Umbilical cord (tissue), 2 donors: Measurements from ENCODE around the gene HLA-DPA1. TPM values are rescaled to one million over a fixed set of nuclear protein-coding genes. Genes with fewer than 3 reads are reported as not detected.
"Not testable (repeated sequence)": the region's sequence is repeated elsewhere in the genome, so short reads cannot be mapped to it uniquely, and the experiment has no call there.

Source experiments
- DNase-seq: peaks from one replicate; pipeline ENCODE4 v3.0.0-alpha.2; 2015; ENCODE audit warnings: low spot score
- total RNA-seq: library from RNA; depleted of rRNA; stranded (reverse); fragments of >200 nt; gene quantifications from one replicate; pipeline ENCODE4 v1.2.3, GENCODE V29; 2014; ENCODE audit warnings: low replicate concordance; ENCODE audit not compliant: insufficient read depth

Gene HLA-DPA1
- total RNA-seq, 1 donor from 2014 or later, result 24.8 TPM

GRCh38 chr6:33065312-33065711 is 8.1 kb downstream of the HLA-DPA1 start:
- DNase-seq, result no peak

- peak; percentile 23 for DNase-seq
Measured at GRCh38 chr6:33064723-33065122, 8.7 kb downstream of the HLA-DPA1 start.

GRCh38 chr6:33063435-33063834 is 10.0 kb downstream of the HLA-DPA1 start:
- not testable (repeated sequence) for DNase-seq

- no peak for DNase-seq
Measured at GRCh38 chr6:33061987-33062386, 11.5 kb downstream of the HLA-DPA1 start.

GRCh38 chr6:33057222-33058150 is 16.0 kb downstream of the HLA-DPA1 start:
- DNase-seq, result no peak

- no peak for DNase-seq
Measured at GRCh38 chr6:33053230-33053629, 20.2 kb downstream of the HLA-DPA1 start.

- no peak for DNase-seq
Measured at GRCh38 chr6:33052627-33053026, 20.8 kb downstream of the HLA-DPA1 start.

GRCh38 chr6:33050014-33050810 is 23.2 kb downstream of the HLA-DPA1 start:
- DNase-seq, result no peak

GRCh38 chr6:33049323-33050013 is 24.0 kb downstream of the HLA-DPA1 start:
- DNase-seq, result no peak

- DNase-seq, result no peak
Measured at GRCh38 chr6:33040157-33040556, 33.3 kb downstream of the HLA-DPA1 start.

- no peak for DNase-seq
Measured at GRCh38 chr6:33036535-33036934, 36.9 kb downstream of the HLA-DPA1 start.

- no peak for DNase-seq
Measured at GRCh38 chr6:33034554-33034953, 38.9 kb downstream of the HLA-DPA1 start.

GRCh38 chr6:33030245-33030644 is 43.2 kb downstream of the HLA-DPA1 start:
- no peak for DNase-seq

- peak; percentile 55 for DNase-seq
Measured at GRCh38 chr6:33029328-33030184, 43.9 kb downstream of the HLA-DPA1 start.

- no peak for DNase-seq
Measured at GRCh38 chr6:33028220-33028849, 45.1 kb downstream of the HLA-DPA1 start.

- DNase-seq, result no peak
Measured at GRCh38 chr6:33024521-33024920, 48.9 kb downstream of the HLA-DPA1 start.

GRCh38 chr6:33023536-33023935 is 49.9 kb downstream of the HLA-DPA1 start:
- no peak for DNase-seq

GRCh38 chr6:33021917-33022316 is 51.5 kb downstream of the HLA-DPA1 start:
- DNase-seq, result no peak

- DNase-seq, result no peak
Measured at GRCh38 chr6:33019372-33019771, 54.1 kb downstream of the HLA-DPA1 start.

- peak; percentile 62 for DNase-seq
Measured at GRCh38 chr6:33018904-33019303, 54.5 kb downstream of the HLA-DPA1 start.
